ENCODE measurements around the gene SIL1.

SIL1 gene

GRCh38 chr5:138905541-138905940 is 292.6 kb downstream of the SIL1 start:
- CTCF ChIA-PET: interaction anchor here (0.6 kb wide), 1 partner anchor 687 kb away, joined by 3 read pairs; no protein-coding TSS in a partner anchor
- POLR2A ChIA-PET (ENCODE audit: low non-redundant PET): no interaction called here
- no peak for TF ChIP-seq CTCF (conservative IDR thresholded peaks at IDR 0.05; ENCODE audit: low read depth)
- H3K27ac ChIP-seq: no peak overlapping the region
- DNase-seq (ENCODE audit: low spot score): peak; percentile 36

- no peak overlapping the region for H3K27ac ChIP-seq
- DNase-seq (ENCODE audit: low spot score): peak; percentile 54
- ChIA-PET POLR2A (ENCODE audit: low non-redundant PET) (no interaction called here), CTCF (interaction anchor here (0.6 kb wide), 1 partner anchor 366 kb away, joined by 3 read pairs; no protein-coding TSS in a partner anchor)
- TF ChIP-seq CTCF (conservative IDR thresholded peaks at IDR 0.05; ENCODE audit: low read depth): no peak
Observed at GRCh38 chr5:138903130-138903775, 294.9 kb downstream of the SIL1 start.

- no peak for DNase-seq (ENCODE audit: low spot score)
- H3K27ac ChIP-seq: no peak overlapping the region
- no peak for TF ChIP-seq CTCF (conservative IDR thresholded peaks at IDR 0.05; ENCODE audit: low read depth)
- CTCF ChIA-PET: interaction anchor here (0.5 to 0.7 kb wide), 2 partner anchors 30 to 303 kb away, joined by 3 read pairs; no protein-coding TSS in a partner anchor
- POLR2A ChIA-PET (ENCODE audit: low non-redundant PET): no interaction called here
Observed at GRCh38 chr5:138901716-138902115, 296.5 kb downstream of the SIL1 start.

GRCh38 chr5:138900281-138900965 is 297.7 kb downstream of the SIL1 start:
- ChIA-PET CTCF (interaction anchor here (0.6 kb wide), 1 partner anchor 26 kb away, joined by 4 read pairs; no protein-coding TSS in a partner anchor), POLR2A (ENCODE audit: low non-redundant PET) (no interaction called here)
- peak; percentile 76 for DNase-seq (ENCODE audit: low spot score)

GRCh38 chr5:138898742-138899141 is 299.4 kb downstream of the SIL1 start:
- H3K27ac ChIP-seq: no peak overlapping the region
- ChIA-PET CTCF (interaction anchor here (0.6 kb wide), 1 partner anchor 330 kb away, joined by 3 read pairs; no protein-coding TSS in a partner anchor), POLR2A (ENCODE audit: low non-redundant PET) (no interaction called here)
- DNase-seq (ENCODE audit: low spot score): no peak
- TF ChIP-seq CTCF (conservative IDR thresholded peaks at IDR 0.05; ENCODE audit: low read depth): no peak

More at GRCh38 chr5:138900281-138900965, 297.7 kb downstream of the SIL1 start:
- H3K27ac ChIP-seq: no peak overlapping the region
- no peak for TF ChIP-seq CTCF (conservative IDR thresholded peaks at IDR 0.05; ENCODE audit: low read depth)

GRCh38 chr5:138898299-138898698 is 299.9 kb downstream of the SIL1 start:
- CTCF ChIA-PET: interaction anchor here (0.6 kb wide), 1 partner anchor 330 kb away, joined by 3 read pairs; no protein-coding TSS in a partner anchor
- H3K27ac ChIP-seq: no peak overlapping the region
- POLR2A ChIA-PET (ENCODE audit: low non-redundant PET): no interaction called here
- no peak for TF ChIP-seq CTCF (conservative IDR thresholded peaks at IDR 0.05; ENCODE audit: low read depth)
- DNase-seq (ENCODE audit: low spot score): no peak

Data from RWPE1 (cell line).